ENCODE results near the gene CEP350. TPM values are rescaled to one million over a fixed set of nuclear protein-coding genes. Genes with fewer than 3 reads are reported as not detected.

CEP350 gene
- total RNA-seq, 1 experiment from 2014 or later, result 42.3 TPM

GRCh38 chr1:180141381-180141934, 186.8 kb downstream of the CEP350 start:
- no TSS peak for BruUV-seq (replicated peaks)
- peaks cover 10% of the 10 kb centered on the region for H3K4me1 Mint-ChIP-seq (ENCODE audit: low read depth, unreplicated experiment)
- H3K27ac Mint-ChIP-seq (ENCODE audit: unreplicated experiment), result no peak overlapping the region
- H3K36me3 Mint-ChIP-seq (ENCODE audit: insufficient read depth, unreplicated experiment), result no peaks in the 10 kb centered on the region
- no peak for TF ChIP-seq CTCF (IDR thresholded peaks at IDR 0.05; ENCODE audit: unreplicated experiment)
- H3K9me3 Mint-ChIP-seq (ENCODE audit: low read depth, unreplicated experiment), result peaks cover 3% of the 10 kb centered on the region
- intact Hi-C loops (cut with micrococcal nuclease; ENCODE audit: unreplicated experiment), result no loop called here
- no peaks in the 10 kb centered on the region for H3K27me3 Mint-ChIP-seq (ENCODE audit: unreplicated experiment)
- CTCF ChIA-PET, result no interaction called here
- DNase-seq, result no peak
- H3K4me3 Mint-ChIP-seq (ENCODE audit: low read depth, unreplicated experiment), result no peak overlapping the region

GRCh38 chr1:180143359-180143758, 188.7 kb downstream of the CEP350 start:
- no peak for TF ChIP-seq CTCF (IDR thresholded peaks at IDR 0.05; ENCODE audit: unreplicated experiment)
- no peaks in the 10 kb centered on the region for H3K27me3 Mint-ChIP-seq (ENCODE audit: unreplicated experiment)
- intact Hi-C loops (cut with micrococcal nuclease; ENCODE audit: unreplicated experiment), result no loop called here
- no peak overlapping the region for H3K4me3 Mint-ChIP-seq (ENCODE audit: low read depth, unreplicated experiment)
- H3K27ac Mint-ChIP-seq (ENCODE audit: unreplicated experiment), result no peak overlapping the region
- no peak for DNase-seq
- no peaks in the 10 kb centered on the region for H3K36me3 Mint-ChIP-seq (ENCODE audit: insufficient read depth, unreplicated experiment)
- CTCF ChIA-PET, result interaction anchor here (0.8 kb wide), 1 partner anchor 11 kb away, joined by 3 read pairs; the partner anchor contains the start of gene QSOX1
- H3K4me1 Mint-ChIP-seq (ENCODE audit: low read depth, unreplicated experiment), result no peaks in the 10 kb centered on the region
- BruUV-seq (replicated peaks), result no TSS peak
- H3K9me3 Mint-ChIP-seq (ENCODE audit: low read depth, unreplicated experiment), result no peaks in the 10 kb centered on the region

- H3K4me3 Mint-ChIP-seq (ENCODE audit: low read depth, unreplicated experiment), result no peak overlapping the region
- H3K27ac Mint-ChIP-seq (ENCODE audit: unreplicated experiment), result no peak overlapping the region
- H3K9me3 Mint-ChIP-seq (ENCODE audit: low read depth, unreplicated experiment), result no peaks in the 10 kb centered on the region
- peaks cover under 1% of the 10 kb centered on the region for H3K4me1 Mint-ChIP-seq (ENCODE audit: low read depth, unreplicated experiment)
- TF ChIP-seq CTCF (IDR thresholded peaks at IDR 0.05; ENCODE audit: unreplicated experiment), result no peak
- intact Hi-C loops (cut with micrococcal nuclease; ENCODE audit: unreplicated experiment), result no loop called here
- BruUV-seq (replicated peaks), result no TSS peak
- no peak for DNase-seq
- CTCF ChIA-PET, result no interaction called here
- H3K36me3 Mint-ChIP-seq (ENCODE audit: insufficient read depth, unreplicated experiment), result no peaks in the 10 kb centered on the region
- no peaks in the 10 kb centered on the region for H3K27me3 Mint-ChIP-seq (ENCODE audit: unreplicated experiment)
Observed at GRCh38 chr1:180144659-180145357, 190.2 kb downstream of the CEP350 start.

- no TSS peak for BruUV-seq (replicated peaks)
- CTCF ChIA-PET, result no interaction called here
- H3K27ac Mint-ChIP-seq (ENCODE audit: unreplicated experiment), result no peak overlapping the region
Observed at GRCh38 chr1:180145446-180145845, 190.8 kb downstream of the CEP350 start.

More at GRCh38 chr1:180145446-180145845, 190.8 kb downstream of the CEP350 start:
- Mint-ChIP-seq H3K4me3 (ENCODE audit: low read depth, unreplicated experiment) (no peak overlapping the region), H3K27me3 (ENCODE audit: unreplicated experiment) (no peaks in the 10 kb centered on the region), H3K4me1 (ENCODE audit: low read depth, unreplicated experiment) (peaks cover 7% of the 10 kb centered on the region), H3K36me3 (ENCODE audit: insufficient read depth, unreplicated experiment) (no peaks in the 10 kb centered on the region), H3K9me3 (ENCODE audit: low read depth, unreplicated experiment) (no peaks in the 10 kb centered on the region)
- no peak for TF ChIP-seq CTCF (IDR thresholded peaks at IDR 0.05; ENCODE audit: unreplicated experiment)
- intact Hi-C loops (cut with micrococcal nuclease; ENCODE audit: unreplicated experiment), result no loop called here
- no peak for DNase-seq

All from Calu3 (cell line).